GM13977 (cell line): ENCODE data around the gene PRKD1.

ENCODE experiments used
- DNase-seq: peaks from one replicate; pipeline ENCODE4 v3.0.0; 2012; ENCODE audit warnings: low spot score
- CTCF ChIP-seq: IDR thresholded peaks from 2 replicates; pipeline ENCODE4 v1.5.1; 2012; ENCODE audit warnings: mild to moderate bottlenecking, control low read depth; ENCODE audit not compliant: insufficient read depth; ENCODE audit errors: extremely low read depth, missing control alignments
- in situ Hi-C: fragments of 300-500 bp; cut with MboI; formaldehyde crosslinking; loops from one replicate; pipeline ENCODE4 v1.12.0; 2022; ENCODE audit warnings: low sequenced_read_pairs, low pct_unique_long_range_greater_than_20kb, mixed read lengths, inconsistent platforms; ENCODE audit not compliant: unreplicated experiment

The PRKD1 gene

DNA sequence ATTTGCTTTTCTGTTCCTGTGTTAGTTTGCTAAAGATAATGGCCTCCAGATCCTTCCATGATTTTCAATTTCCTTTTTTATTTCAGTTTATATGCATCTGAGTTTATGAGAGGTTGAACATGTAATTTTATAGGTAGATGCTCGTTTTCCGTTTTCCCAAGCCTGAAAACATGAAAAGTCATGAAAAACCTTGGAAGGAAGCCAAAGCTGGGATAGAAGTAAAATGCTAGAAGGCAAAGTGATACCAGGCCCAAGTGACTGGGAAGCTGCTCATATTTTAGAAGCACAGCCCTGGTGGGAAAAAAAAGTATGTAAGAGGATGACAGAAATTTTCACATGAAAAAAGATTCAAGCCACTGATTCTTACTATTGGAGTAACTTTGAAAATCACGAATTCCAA lies 290.8 kb downstream of the PRKD1 start:
- TF ChIP-seq CTCF: no peak
- in situ Hi-C loops: no loop called here
- no peak for DNase-seq

GRCh38 chr14:29630566-29631160 lies 297.0 kb downstream of the PRKD1 start:
- DNase-seq: no peak
- in situ Hi-C loops: no loop called here
- no peak for TF ChIP-seq CTCF

- DNase-seq: no peak
- TF ChIP-seq CTCF: no peak
- in situ Hi-C loops: no loop called here
Measured at GRCh38 chr14:29629839-29630238, 297.8 kb downstream of the PRKD1 start.

GRCh38 chr14:29627137-29627536 lies 300.5 kb downstream of the PRKD1 start:
- TF ChIP-seq CTCF: no peak
- in situ Hi-C loops: no loop called here
- no peak for DNase-seq

- no peak for TF ChIP-seq CTCF
- DNase-seq: no peak
- in situ Hi-C loops: no loop called here
Measured at GRCh38 chr14:29618323-29619067, 309.2 kb downstream of the PRKD1 start.

- DNase-seq: no peak
- in situ Hi-C loops: no loop called here
- TF ChIP-seq CTCF: no peak
Measured at GRCh38 chr14:29616922-29617321, 310.7 kb downstream of the PRKD1 start.
